Skeletal muscle satellite cell (primary cell): ENCODE measurements around the gene TIAL1.
"Not testable (repeated sequence)": the region's sequence is repeated elsewhere in the genome, so short reads cannot be mapped to it uniquely, and the experiment has no call there.

Source experiments
- H3K27me3 ChIP-seq: 2 replicates; pipeline ENCODE4 v1.7.0; 2013; ENCODE audit warnings: low read length; ENCODE audit not compliant: control insufficient read depth, insufficient read depth
- H3K36me3 ChIP-seq: 2 replicates; pipeline ENCODE4 v1.7.0; 2013; ENCODE audit warnings: mild to moderate bottlenecking, control low read depth, low read length; ENCODE audit not compliant: insufficient read depth
- H3K4me1 ChIP-seq: 2 replicates; pipeline ENCODE4 v1.7.0; 2013; ENCODE audit warnings: low read length; ENCODE audit not compliant: control insufficient read depth, insufficient read depth
- H3K4me2 ChIP-seq: 2 replicates; pipeline ENCODE4 v1.7.0; 2013; ENCODE audit warnings: mild to moderate bottlenecking, low read length
- H3K4me3 ChIP-seq: 2 replicates; pipeline ENCODE4 v1.7.0; 2013; ENCODE audit warnings: low read length
- H3K9ac ChIP-seq: 2 replicates; pipeline ENCODE4 v1.7.0; 2013; ENCODE audit warnings: mild to moderate bottlenecking, low read depth, low read length, moderate library complexity
- H3K9me3 ChIP-seq: replicated peaks from 2 replicates; pipeline ENCODE4 v1.7.0; 2013; ENCODE audit warnings: mild to moderate bottlenecking, control low read depth, low read length

TIAL1 gene

DNA sequence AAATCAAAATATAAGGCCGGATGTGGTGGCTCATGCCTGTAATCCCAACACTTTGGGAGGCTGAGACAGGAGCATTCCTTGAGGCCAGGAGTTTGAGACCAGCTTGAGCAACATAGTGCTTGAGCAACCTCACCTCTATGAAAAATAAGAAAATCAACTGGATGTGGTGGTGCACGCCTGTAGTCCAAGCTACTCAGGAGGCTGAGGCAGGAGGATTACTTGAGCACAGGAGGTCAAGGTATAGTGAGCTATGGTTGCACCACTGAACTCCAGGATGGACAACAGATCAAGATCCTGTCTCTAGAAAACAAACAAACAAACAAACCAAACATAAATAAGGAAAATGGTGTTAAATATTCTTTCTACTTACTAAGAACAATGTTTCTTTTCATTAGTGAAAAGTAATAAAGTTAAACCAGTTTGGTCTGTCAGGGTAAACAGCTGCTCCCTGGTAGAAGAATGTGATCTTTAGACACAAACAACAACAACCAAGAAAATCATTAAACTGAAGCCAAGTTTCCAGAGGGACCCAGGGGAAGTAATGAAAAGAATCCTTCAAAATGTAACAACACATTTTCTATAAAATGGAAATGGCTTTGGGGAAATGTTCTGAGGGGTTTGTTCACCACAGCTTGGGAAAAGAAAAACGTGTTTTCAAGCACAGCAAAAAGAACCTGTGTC lies 36.9 kb upstream of the TIAL1 start:
- H3K9ac ChIP-seq: no peak overlapping the region
- H3K9me3 ChIP-seq: no peaks in the 10 kb centered on the region
- H3K4me3 ChIP-seq: no peak overlapping the region
- no peaks in the 10 kb centered on the region for H3K36me3 ChIP-seq
- H3K4me1 ChIP-seq: no peaks in the 10 kb centered on the region
- no peaks in the 10 kb centered on the region for H3K27me3 ChIP-seq
- H3K4me2 ChIP-seq: no peak overlapping the region

DNA sequence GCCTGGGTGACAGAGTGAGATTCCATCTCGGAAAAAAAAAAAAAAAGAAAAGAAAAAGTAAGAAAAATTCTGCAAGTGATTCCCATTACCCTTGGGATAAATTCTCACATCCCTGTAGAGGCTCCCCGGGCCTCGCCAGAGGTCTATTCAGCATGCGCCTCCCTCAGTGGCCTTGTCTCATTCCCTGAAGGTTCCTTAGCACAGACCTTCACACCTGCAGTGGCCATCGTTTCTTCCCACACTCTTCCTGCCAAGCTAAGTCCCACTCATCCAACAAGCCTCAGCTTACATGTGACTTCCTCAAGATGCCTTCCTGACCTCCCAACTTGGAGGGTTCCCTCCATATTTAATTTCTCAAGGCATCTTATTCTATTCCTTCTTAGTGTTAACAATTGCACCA lies 33.5 kb upstream of the TIAL1 start:
- Histone ChIP-seq H3K36me3 (no peaks in the 10 kb centered on the region), H3K9me3 (no peaks in the 10 kb centered on the region), H3K4me1 (no peaks in the 10 kb centered on the region), H3K4me3 (no peak overlapping the region), H3K9ac (no peak overlapping the region), H3K27me3 (peaks cover 3% of the 10 kb centered on the region), H3K4me2 (no peak overlapping the region)

DNA sequence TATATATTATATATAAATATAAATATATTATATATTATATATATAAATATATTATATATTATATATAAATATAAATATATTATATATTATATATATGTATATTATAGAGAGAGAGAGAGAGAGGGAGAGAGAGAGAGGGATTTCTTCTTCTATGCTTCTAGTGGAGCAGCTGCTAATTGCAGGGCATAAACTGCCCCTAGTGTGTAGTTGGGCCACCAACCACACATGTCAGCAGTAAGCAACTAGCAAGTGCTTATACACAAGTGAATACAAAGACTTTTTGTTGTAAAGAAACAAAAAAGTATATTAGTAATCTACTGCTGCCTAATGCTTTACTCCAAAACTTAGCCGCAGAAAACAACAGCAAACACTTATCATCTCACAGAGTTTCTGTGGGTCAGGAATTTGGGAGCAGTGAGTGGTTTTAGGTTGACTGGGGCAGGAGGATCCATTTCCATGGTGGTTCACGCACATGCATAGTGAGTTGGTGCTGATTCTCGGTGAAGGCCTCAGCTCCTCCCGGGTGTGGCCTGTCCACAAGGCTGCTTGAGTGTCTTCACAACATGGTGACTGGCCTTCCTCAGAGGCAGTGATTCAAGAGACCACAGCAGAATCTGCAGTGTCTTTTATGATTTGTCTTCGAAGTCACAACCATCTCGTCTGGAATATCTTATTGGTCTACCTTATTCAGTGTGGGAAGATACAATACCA lies 29.0 kb upstream of the TIAL1 start:
- Histone ChIP-seq H3K9me3 (no peaks in the 10 kb centered on the region), H3K9ac (no peak overlapping the region), H3K4me1 (peaks cover 4% of the 10 kb centered on the region), H3K27me3 (peaks cover 3% of the 10 kb centered on the region), H3K4me3 (no peak overlapping the region), H3K4me2 (no peak overlapping the region), H3K36me3 (no peaks in the 10 kb centered on the region)

DNA sequence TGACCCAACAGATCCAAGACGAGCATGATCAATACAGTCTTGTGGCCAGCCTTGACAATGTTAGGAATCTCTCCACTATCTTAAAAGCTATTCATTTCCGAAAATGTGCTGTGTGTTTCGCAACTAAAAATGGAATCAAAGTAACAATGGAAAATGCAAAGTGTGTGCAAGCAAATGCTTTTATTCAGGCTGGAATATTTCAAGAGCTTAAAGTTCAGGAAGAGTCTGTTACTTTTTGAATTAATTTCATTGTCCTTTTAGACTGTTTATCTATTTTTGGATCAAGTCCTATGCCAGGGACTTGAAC lies 24.3 kb upstream of the TIAL1 start:
- no peaks in the 10 kb centered on the region for H3K9me3 ChIP-seq
- no peak overlapping the region for H3K4me3 ChIP-seq
- no peaks in the 10 kb centered on the region for H3K36me3 ChIP-seq
- H3K9ac ChIP-seq: no peak overlapping the region
- no peaks in the 10 kb centered on the region for H3K27me3 ChIP-seq
- H3K4me2 ChIP-seq: no peak overlapping the region
- peaks cover 10% of the 10 kb centered on the region for H3K4me1 ChIP-seq

DNA sequence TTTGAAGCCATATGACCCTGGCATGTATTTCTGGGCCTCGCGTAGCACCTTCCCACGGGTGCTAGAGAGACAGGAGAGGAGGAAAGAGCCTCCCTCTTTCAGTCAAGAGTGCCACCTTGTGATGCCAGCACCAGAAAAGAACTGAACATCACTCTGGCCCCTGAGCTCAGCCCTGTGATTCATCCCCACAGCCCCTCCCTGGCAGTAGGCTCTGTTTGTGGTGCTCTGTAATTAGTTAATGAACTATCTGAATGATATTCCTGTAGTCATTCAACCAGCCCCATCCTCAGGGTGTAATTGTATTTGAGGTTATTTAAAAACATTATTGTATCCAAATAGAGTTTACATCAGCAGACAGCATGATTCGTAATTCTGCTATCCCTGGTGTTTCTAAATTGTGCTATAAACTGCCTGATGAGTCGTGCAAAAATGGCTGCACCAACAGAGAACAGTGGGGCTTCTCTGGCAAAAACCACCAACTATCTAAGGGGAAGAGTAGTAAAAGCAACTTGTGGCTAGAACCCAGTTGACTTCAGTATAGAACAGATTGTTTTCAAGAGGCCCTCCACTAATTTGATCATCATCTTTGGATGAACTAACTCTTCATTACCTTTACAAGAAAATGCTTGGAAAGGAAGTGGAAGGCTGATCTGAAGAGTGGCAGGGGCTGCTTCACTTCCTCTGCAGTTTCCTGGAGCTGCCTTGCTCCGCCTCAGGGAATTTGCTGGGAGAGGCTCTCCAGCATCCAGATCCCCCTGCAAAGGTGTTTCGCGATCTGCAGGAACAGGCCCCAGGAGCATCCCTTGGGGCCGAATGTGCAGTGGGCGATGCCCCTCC lies 23.7 kb upstream of the TIAL1 start:
- Histone ChIP-seq H3K4me1 (peaks cover 10% of the 10 kb centered on the region), H3K36me3 (no peaks in the 10 kb centered on the region), H3K9ac (no peak overlapping the region), H3K4me3 (no peak overlapping the region), H3K9me3 (no peaks in the 10 kb centered on the region), H3K27me3 (no peaks in the 10 kb centered on the region), H3K4me2 (peak overlapping the region; percentile 21)

DNA sequence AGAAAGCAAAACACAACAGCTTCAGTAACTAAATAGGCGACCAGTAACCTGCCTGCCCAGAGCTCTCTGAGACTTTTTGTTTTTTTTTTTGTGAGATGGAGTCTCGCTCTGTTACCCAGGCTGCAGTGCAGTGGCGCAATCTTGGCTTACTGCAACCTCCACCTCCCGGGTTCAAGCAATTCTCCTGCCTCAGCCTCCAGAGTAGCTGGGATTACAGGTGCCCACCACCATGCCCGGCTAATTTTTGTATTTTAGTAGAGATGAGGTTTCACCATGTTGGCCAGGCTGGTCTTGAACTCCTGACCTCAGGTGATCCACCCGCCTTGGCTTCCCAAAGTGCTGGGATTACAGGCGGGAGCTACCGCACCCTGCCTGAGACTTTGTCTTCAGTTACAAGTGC lies 23.0 kb upstream of the TIAL1 start:
- not testable (repeated sequence) for H3K9me3 ChIP-seq, H3K9ac ChIP-seq, H3K36me3 ChIP-seq, H3K27me3 ChIP-seq, H3K4me3 ChIP-seq, H3K4me2 ChIP-seq
- H3K4me1 ChIP-seq: peaks cover 10% of the 10 kb centered on the region

DNA sequence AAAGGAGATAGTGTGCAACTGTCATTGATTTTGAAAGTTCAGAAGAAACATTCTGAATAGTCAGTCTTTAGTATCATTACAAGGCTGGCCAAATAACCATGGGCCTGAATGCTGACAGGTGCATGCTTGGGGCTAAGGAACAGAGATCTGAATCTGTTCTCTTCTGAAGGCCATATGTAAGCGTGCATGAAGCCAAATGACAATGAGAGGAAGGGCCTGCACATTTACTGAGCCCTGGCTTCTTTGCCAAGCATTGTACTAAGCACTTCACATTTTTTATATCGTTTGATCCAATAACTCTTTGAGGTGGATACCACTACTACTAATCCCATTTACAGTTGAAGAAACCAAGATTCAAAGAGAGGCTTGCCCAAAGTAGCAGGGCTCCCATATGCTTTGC lies 22.5 kb upstream of the TIAL1 start:
- H3K9ac ChIP-seq: no peak overlapping the region
- H3K27me3 ChIP-seq: no peaks in the 10 kb centered on the region
- no peak overlapping the region for H3K4me3 ChIP-seq
- H3K4me2 ChIP-seq: no peak overlapping the region
- H3K36me3 ChIP-seq: no peaks in the 10 kb centered on the region
- H3K4me1 ChIP-seq: peaks cover 10% of the 10 kb centered on the region
- H3K9me3 ChIP-seq: no peaks in the 10 kb centered on the region

DNA sequence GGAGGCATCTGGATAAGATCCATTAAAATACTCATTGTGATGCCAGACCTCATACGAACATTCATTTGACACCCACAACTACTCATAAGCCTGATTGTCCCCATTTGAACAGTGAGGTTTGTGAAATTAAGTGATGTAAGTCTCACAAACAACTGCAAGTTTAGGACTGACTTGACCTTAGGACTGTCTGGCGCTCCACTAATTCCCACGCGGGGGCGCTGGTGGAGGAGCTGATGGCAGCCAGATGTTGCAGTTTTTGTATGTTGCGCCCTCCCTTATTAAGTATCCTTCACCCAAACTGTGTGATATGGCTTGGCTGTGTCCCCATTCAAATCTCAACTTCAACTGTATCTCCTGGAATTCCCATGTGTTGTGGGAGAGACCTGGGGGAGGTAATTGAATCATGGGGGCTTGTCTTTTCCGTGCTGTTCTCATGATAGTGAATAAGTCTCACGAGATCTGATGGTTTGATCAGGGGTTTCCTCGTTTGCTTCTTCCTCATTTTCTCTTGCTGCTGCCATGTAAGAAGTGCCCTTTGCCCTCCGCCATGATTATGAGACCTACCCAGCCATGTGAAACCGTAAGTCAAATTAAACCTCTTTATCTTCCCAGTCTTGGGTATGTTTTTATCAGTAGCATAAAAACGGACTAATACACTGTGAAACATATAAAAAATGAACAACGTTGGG lies 20.3 kb upstream of the TIAL1 start:
- Histone ChIP-seq H3K9me3 (no peaks in the 10 kb centered on the region), H3K9ac (no peak overlapping the region), H3K4me1 (peaks cover 10% of the 10 kb centered on the region), H3K4me2 (no peak overlapping the region), H3K4me3 (no peak overlapping the region), H3K36me3 (no peaks in the 10 kb centered on the region), H3K27me3 (no peaks in the 10 kb centered on the region)

DNA sequence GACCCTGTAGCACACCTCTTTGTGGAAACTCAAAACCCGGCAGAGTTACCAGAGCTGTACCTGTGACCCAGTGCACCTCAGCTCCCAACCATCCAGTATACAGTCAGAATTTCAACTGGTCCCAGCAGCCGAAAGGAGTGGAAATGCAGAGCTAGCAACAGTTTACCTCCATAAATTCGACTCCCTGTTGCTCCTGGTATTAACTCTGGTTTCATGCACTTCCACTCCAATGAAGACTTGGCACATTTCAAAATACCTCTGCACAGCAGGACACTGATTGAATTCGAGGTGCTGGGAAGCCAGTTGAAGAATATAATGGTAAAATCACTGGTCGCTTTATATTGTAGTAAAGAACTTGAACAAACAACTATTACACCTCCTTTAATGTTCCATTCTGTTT lies 17.9 kb upstream of the TIAL1 start:
- Histone ChIP-seq H3K4me2 (no peak overlapping the region), H3K4me3 (no peak overlapping the region), H3K27me3 (no peaks in the 10 kb centered on the region), H3K4me1 (no peaks in the 10 kb centered on the region), H3K9ac (no peak overlapping the region), H3K36me3 (no peaks in the 10 kb centered on the region), H3K9me3 (no peaks in the 10 kb centered on the region)

DNA sequence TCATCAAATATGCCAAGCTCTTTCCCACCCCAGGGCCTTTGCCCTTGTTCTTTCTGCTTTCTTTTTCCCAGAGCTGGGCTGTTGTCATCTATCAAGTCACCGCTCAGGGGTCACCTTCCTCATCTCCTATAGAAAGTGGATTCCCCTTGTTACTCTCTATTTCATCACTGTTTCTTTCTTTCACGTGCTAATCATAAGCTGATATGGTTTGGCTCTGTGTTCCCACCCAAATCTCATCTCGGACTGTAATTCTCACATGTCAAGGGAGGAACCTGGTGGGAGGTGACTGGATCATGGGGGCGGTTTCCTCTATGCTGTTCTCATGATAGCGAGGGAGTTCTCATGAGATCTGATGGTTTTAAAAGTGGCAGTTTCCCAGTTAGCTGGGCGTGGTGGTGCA lies 17.0 kb upstream of the TIAL1 start:
- no peaks in the 10 kb centered on the region for H3K36me3 ChIP-seq
- no peak overlapping the region for H3K9ac ChIP-seq
- no peaks in the 10 kb centered on the region for H3K4me1 ChIP-seq
- no peak overlapping the region for H3K4me3 ChIP-seq
- H3K9me3 ChIP-seq: no peaks in the 10 kb centered on the region
- no peaks in the 10 kb centered on the region for H3K27me3 ChIP-seq
- no peak overlapping the region for H3K4me2 ChIP-seq

DNA sequence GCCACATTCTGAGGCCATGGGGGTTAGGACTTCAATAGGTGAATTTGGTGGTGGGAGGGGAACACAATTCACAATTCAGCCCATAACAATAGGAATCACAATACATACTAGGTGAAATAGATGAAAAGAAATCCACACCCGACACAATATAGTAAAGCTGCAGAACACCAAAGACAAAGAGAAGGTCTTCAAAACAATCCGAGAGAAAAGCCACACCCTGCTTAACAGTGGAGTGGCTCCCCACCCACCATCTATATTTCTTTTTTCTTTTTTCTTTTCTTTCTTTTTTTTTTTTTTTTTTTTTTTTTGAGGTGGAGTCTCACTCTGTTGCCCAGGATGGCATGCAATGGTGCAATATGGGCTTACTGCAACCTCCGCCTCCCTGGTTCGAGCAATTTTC lies 14.7 kb upstream of the TIAL1 start:
- no peak overlapping the region for H3K4me3 ChIP-seq
- H3K9ac ChIP-seq: no peak overlapping the region
- H3K4me1 ChIP-seq: no peaks in the 10 kb centered on the region
- no peaks in the 10 kb centered on the region for H3K36me3 ChIP-seq
- H3K4me2 ChIP-seq: no peak overlapping the region
- H3K9me3 ChIP-seq: no peaks in the 10 kb centered on the region
- H3K27me3 ChIP-seq: no peaks in the 10 kb centered on the region
